COLO829 (cell line): ENCODE results near the gene TRABD2A.
"Not testable (repeated sequence)": the region's sequence is repeated elsewhere in the genome, so short reads cannot be mapped to it uniquely, and the experiment has no call there.

Experiments
- DNase-seq: peaks from one replicate; pipeline ENCODE4 v3.0.0; 2012; ENCODE audit warnings: low spot score

The TRABD2A gene

DNA sequence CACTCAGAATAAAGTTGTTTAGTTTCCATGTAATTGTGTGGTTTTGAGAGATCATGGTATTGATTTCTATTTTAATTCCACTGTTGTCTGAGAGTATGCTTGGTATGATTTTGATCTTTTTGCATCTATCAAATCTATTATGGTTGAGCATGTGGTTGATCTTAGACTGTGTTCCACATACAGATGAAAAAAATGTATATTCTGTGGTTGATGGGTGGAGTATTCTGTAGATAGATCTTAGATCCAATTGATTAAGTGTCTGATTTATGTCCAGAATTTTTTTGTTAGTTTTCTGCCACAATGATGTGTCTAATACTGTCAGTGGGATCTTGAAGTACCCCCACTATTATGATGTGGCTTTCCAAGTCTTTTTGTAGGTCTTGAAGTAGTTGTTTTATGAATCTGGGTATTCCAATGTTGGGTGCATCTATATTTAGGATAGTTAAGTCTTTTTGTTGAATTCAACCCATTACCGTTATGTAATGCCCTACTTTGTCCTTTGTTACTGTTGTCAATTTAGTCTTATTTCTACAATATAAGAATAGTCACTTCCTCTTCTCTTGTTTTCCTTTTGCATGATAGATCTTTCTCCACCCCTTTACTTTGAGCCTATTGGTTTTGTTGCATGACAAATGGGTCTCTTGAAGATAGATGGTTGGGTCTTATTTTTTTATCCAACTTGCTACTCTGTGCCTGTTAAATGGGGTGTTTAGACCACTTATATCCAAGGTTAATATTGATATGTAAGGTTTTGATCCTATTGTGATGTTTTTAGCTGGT, 101.8 kb downstream of the TRABD2A start:
- no peak for DNase-seq

DNA sequence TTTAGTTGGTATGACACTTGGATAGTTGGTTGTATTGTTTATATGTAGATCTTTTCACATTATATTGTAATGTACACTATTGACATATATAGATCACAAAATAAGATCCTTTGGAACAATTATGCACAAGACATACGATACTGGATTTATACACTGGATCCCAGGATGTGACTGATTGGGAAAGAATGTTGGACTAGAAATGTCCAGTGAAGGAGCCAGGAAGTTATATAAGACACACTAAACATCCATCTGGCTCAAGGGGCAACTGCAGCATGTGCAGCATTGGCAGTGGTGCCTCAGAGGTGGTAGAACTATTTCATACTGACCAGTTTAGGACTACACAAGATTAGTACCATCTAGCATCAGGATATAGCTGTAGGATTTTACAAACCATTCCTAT, 104.9 kb downstream of the TRABD2A start:
- no peak for DNase-seq

DNA sequence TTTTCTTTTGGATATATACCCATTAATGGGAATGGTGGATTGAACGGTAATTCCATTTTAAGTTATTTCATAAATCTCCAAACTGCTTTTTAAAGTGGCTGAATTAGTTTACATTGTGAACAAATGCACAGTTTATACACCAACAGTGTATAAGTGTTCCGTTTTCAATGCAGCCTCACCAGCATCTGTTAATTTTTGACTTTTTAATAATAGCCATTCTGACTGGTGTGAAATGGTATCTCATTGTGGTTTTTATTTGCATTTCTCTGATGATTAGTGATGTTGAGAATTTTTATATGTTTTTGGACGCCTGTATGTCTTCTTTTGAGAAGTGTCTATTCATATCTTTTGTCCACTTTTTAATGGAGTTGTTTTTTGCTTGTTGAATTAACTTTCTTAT, 107.3 kb downstream of the TRABD2A start:
- DNase-seq: not testable (repeated sequence)
